Measurements from ENCODE around the gene ANKRD24.
"Not testable (repeated sequence)": the region's sequence is repeated elsewhere in the genome, so short reads cannot be mapped to it uniquely, and the experiment has no call there.

Gene ANKRD24

GRCh38 chr19:4182084-4182810 lies at the start of gene ANKRD24, which contains the start of gene SIRT6:
ANKRD24 (plus strand) TSS chr19:4182689; CDS start chr19:4186426, 3,737 bp downstream.
SIRT6 (minus strand) TSS chr19:4182563; CDS start chr19:4182539, 24 bp downstream.
- H3K4me3 ChIP-seq (ENCODE audit: low read depth, low read length): peak within 1 kb of the TSS; percentile 61
- no peak for TF ChIP-seq CTCF (IDR thresholded peaks at IDR 0.05; ENCODE audit: insufficient read depth, low read depth, low read length, missing control alignments)
- peak; percentile 98 for DNase-seq (ENCODE audit: low read depth)

- DNase-seq (ENCODE audit: low read depth): no peak
- no peak overlapping the region for H3K4me3 ChIP-seq (ENCODE audit: low read depth, low read length)
- TF ChIP-seq CTCF (IDR thresholded peaks at IDR 0.05; ENCODE audit: insufficient read depth, low read depth, low read length, missing control alignments): no peak
Observed at GRCh38 chr19:4134351-4134750, 48.1 kb upstream of the ANKRD24 start.

- not testable (repeated sequence) for H3K4me3 ChIP-seq (ENCODE audit: low read depth, low read length); DNase-seq (ENCODE audit: low read depth)
Observed at GRCh38 chr19:4135386-4135785, 47.1 kb upstream of the ANKRD24 start.

GRCh38 chr19:4136680-4137088 lies 45.8 kb upstream of the ANKRD24 start:
- H3K4me3 ChIP-seq (ENCODE audit: low read depth, low read length): no peak overlapping the region
- no peak for TF ChIP-seq CTCF (IDR thresholded peaks at IDR 0.05; ENCODE audit: insufficient read depth, low read depth, low read length, missing control alignments)
- DNase-seq (ENCODE audit: low read depth): no peak

- no peak for TF ChIP-seq CTCF (IDR thresholded peaks at IDR 0.05; ENCODE audit: insufficient read depth, low read depth, low read length, missing control alignments)
- no peak for DNase-seq (ENCODE audit: low read depth)
- no peak overlapping the region for H3K4me3 ChIP-seq (ENCODE audit: low read depth, low read length)
Observed at GRCh38 chr19:4138445-4138844, 44.0 kb upstream of the ANKRD24 start.

- DNase-seq (ENCODE audit: low read depth): peak; percentile 77
- TF ChIP-seq CTCF (IDR thresholded peaks at IDR 0.05; ENCODE audit: insufficient read depth, low read depth, low read length, missing control alignments): peak; percentile 90
- H3K4me3 ChIP-seq (ENCODE audit: low read depth, low read length): no peak overlapping the region
Observed at GRCh38 chr19:4139614-4140236, 42.8 kb upstream of the ANKRD24 start.

- peak; percentile 80 for DNase-seq (ENCODE audit: low read depth)
- TF ChIP-seq CTCF (IDR thresholded peaks at IDR 0.05; ENCODE audit: insufficient read depth, low read depth, low read length, missing control alignments): peak; percentile 69
Observed at GRCh38 chr19:4140237-4140711, 42.2 kb upstream of the ANKRD24 start.

GRCh38 chr19:4142916-4143315 lies 39.6 kb upstream of the ANKRD24 start:
- DNase-seq (ENCODE audit: low read depth); H3K4me3 ChIP-seq (ENCODE audit: low read depth, low read length): not testable (repeated sequence)

More at GRCh38 chr19:4140237-4140711, 42.2 kb upstream of the ANKRD24 start:
- no peak overlapping the region for H3K4me3 ChIP-seq (ENCODE audit: low read depth, low read length)
